Muscle layer of colon (tissue), 2 donors: ENCODE measurements around the gene TRIOBP.
A peak's percentile ranks its signal among the peaks of the same experiment; 100 is the strongest.

Experiments
- H3K27ac ChIP-seq: one replicate; pipeline ENCODE4 v1.7.0; 2013; ENCODE audit warnings: low read depth, mild to moderate bottlenecking, low read length, moderate library complexity
- H3K27me3 ChIP-seq, 2 donors: one replicate each; pipeline ENCODE4 v1.7.0; 2013; ENCODE audit warnings: low read length in 2 of 2, mild to moderate bottlenecking in 2 of 2; ENCODE audit not compliant: insufficient read depth in 2 of 2, control insufficient read depth in 1 of 2
- H3K36me3 ChIP-seq: one replicate; pipeline ENCODE4 v1.7.0; 2013; ENCODE audit warnings: mild to moderate bottlenecking, low read length; ENCODE audit not compliant: insufficient read depth
- H3K4me1 ChIP-seq: one replicate; pipeline ENCODE4 v1.7.0; 2013; ENCODE audit warnings: mild to moderate bottlenecking, low read length; ENCODE audit not compliant: insufficient read depth
- H3K4me3 ChIP-seq, 2 donors: one replicate each; pipeline ENCODE4 v1.7.0; 2013; ENCODE audit warnings: low read length in 2 of 2, low read depth in 1 of 2, mild to moderate bottlenecking in 1 of 2, moderate library complexity in 1 of 2
- H3K9ac ChIP-seq: one replicate; pipeline ENCODE4 v1.7.0; 2013; ENCODE audit warnings: low read length
- H3K9me3 ChIP-seq: one replicate; pipeline ENCODE4 v1.7.0; 2013; ENCODE audit warnings: mild to moderate bottlenecking, low read length
- donor health status: abdominal sarcoma.
- donor health status: Adenocarcinoma of cecum.

TRIOBP gene

GRCh38 chr22:37739611-37740049, 42.8 kb downstream of the TRIOBP start:
- Histone ChIP-seq H3K9me3 (no peaks in the 10 kb centered on the region), H3K4me1 (peaks cover 60% of the 10 kb centered on the region), H3K27me3 (no peaks in the 10 kb centered on the region), H3K9ac (no peak overlapping the region), H3K36me3 (no peaks in the 10 kb centered on the region), H3K27ac (no peak overlapping the region), H3K4me3 (no peak overlapping the region)

GRCh38 chr22:37740455-37741311, 43.8 kb downstream of the TRIOBP start:
- H3K9me3 ChIP-seq: no peaks in the 10 kb centered on the region
- H3K36me3 ChIP-seq: no peaks in the 10 kb centered on the region
- H3K27me3 ChIP-seq: no peaks in the 10 kb centered on the region
- H3K4me3 ChIP-seq: peak overlapping the region in 1 of 2 donors; percentile 2
- no peak overlapping the region for H3K9ac ChIP-seq
- H3K4me1 ChIP-seq: peaks cover 69% of the 10 kb centered on the region
- H3K27ac ChIP-seq: peak overlapping the region; percentile 85

GRCh38 chr22:37741312-37741795, 44.5 kb downstream of the TRIOBP start:
- H3K9me3 ChIP-seq: no peaks in the 10 kb centered on the region
- peak overlapping the region; percentile 85 for H3K27ac ChIP-seq
- no peaks in the 10 kb centered on the region for H3K36me3 ChIP-seq
- H3K27me3 ChIP-seq: no peaks in the 10 kb centered on the region
- H3K9ac ChIP-seq: no peak overlapping the region
- H3K4me1 ChIP-seq: peaks cover 69% of the 10 kb centered on the region
- H3K4me3 ChIP-seq: no peak overlapping the region

- Histone ChIP-seq H3K36me3 (no peaks in the 10 kb centered on the region), H3K4me1 (peaks cover 76% of the 10 kb centered on the region), H3K9me3 (no peaks in the 10 kb centered on the region), H3K27me3 (no peaks in the 10 kb centered on the region), H3K9ac (peak overlapping the region; percentile 17), H3K4me3 (peak overlapping the region in 1 of 2 donors; percentile 12), H3K27ac (peak overlapping the region; percentile 85)
Measured at GRCh38 chr22:37742376-37743171, 45.7 kb downstream of the TRIOBP start.

- H3K27ac ChIP-seq: peak overlapping the region; percentile 68
- peaks cover 86% of the 10 kb centered on the region for H3K4me1 ChIP-seq
Measured at GRCh38 chr22:37744589-37744988, 47.7 kb downstream of the TRIOBP start.

GRCh38 chr22:37745548-37746365, 48.9 kb downstream of the TRIOBP start:
- Histone ChIP-seq H3K4me1 (peaks cover 85% of the 10 kb centered on the region), H3K9me3 (no peaks in the 10 kb centered on the region), H3K9ac (peak overlapping the region; percentile 74), H3K27me3 (no peaks in the 10 kb centered on the region), H3K27ac (peak overlapping the region; percentile 93), H3K4me3 (peak overlapping the region; percentile 85 to 87), H3K36me3 (no peaks in the 10 kb centered on the region)

More at GRCh38 chr22:37744589-37744988, 47.7 kb downstream of the TRIOBP start:
- no peaks in the 10 kb centered on the region for H3K27me3 ChIP-seq
- H3K4me3 ChIP-seq: no peak overlapping the region
- no peak overlapping the region for H3K9ac ChIP-seq
- no peaks in the 10 kb centered on the region for H3K9me3 ChIP-seq
- H3K36me3 ChIP-seq: no peaks in the 10 kb centered on the region

DNA sequence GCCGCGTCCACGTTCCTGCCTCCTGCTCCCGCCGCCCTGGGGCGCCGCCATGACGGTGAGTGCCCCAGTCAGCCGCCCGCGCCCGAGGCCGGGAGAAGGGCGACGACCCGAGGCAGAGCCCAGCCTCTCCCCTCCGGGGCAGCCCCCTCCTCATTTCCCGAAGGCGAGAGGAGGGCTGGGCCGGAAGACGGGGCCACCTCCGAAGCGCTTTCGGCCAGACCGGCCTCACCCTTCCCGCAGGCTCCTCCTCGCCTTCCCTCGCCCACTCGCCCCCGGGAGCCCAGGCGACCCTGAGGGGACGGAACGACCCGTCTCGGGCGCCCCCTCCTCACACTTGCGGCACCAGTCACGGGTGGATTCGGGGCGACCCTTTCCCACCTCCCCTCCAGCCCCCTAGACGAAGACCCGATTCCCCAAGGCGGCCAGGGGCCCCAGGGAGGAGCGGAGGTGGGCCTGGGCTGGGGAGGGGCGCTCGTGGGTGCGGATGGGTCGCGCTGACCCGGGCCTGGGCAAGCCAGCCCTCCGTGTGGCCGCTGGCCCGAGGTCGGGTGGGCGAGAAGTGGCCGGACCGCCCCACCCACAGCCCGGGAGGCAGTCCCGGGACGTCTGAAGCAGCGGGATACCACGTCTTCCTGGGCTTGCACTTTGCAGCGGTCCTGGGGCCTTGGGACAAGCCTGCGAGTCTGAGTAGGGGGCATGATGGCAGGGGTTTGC, 49.7 kb downstream of the TRIOBP start:
- Histone ChIP-seq H3K4me3 (peak overlapping the region; percentile 85 to 87), H3K4me1 (peaks cover 85% of the 10 kb centered on the region), H3K9ac (peak overlapping the region; percentile 66), H3K9me3 (no peaks in the 10 kb centered on the region), H3K36me3 (no peaks in the 10 kb centered on the region), H3K27me3 (no peaks in the 10 kb centered on the region), H3K27ac (peak overlapping the region; percentile 93)

- H3K27me3 ChIP-seq: no peaks in the 10 kb centered on the region
- no peaks in the 10 kb centered on the region for H3K36me3 ChIP-seq
- H3K9me3 ChIP-seq: no peaks in the 10 kb centered on the region
- peak overlapping the region; percentile 93 for H3K27ac ChIP-seq
- H3K9ac ChIP-seq: peak overlapping the region; percentile 66
- H3K4me1 ChIP-seq: peaks cover 84% of the 10 kb centered on the region
- peak overlapping the region; percentile 85 to 87 for H3K4me3 ChIP-seq
Measured at GRCh38 chr22:37747080-37747714, 50.3 kb downstream of the TRIOBP start.

GRCh38 chr22:37747715-37748100, 50.9 kb downstream of the TRIOBP start:
- peak overlapping the region; percentile 59 for H3K27ac ChIP-seq

GRCh38 chr22:37748659-37749058, 51.8 kb downstream of the TRIOBP start:
- no peaks in the 10 kb centered on the region for H3K27me3 ChIP-seq
- H3K9ac ChIP-seq: no peak overlapping the region
- peak overlapping the region; percentile 24 for H3K27ac ChIP-seq
- no peak overlapping the region for H3K4me3 ChIP-seq
- H3K9me3 ChIP-seq: no peaks in the 10 kb centered on the region
- H3K36me3 ChIP-seq: no peaks in the 10 kb centered on the region
- peaks cover 84% of the 10 kb centered on the region for H3K4me1 ChIP-seq

More at GRCh38 chr22:37747715-37748100, 50.9 kb downstream of the TRIOBP start:
- no peaks in the 10 kb centered on the region for H3K9me3 ChIP-seq
- H3K27me3 ChIP-seq: no peaks in the 10 kb centered on the region
- no peaks in the 10 kb centered on the region for H3K36me3 ChIP-seq
- H3K4me3 ChIP-seq: peak overlapping the region; percentile 85 to 87
- peaks cover 84% of the 10 kb centered on the region for H3K4me1 ChIP-seq
- H3K9ac ChIP-seq: peak overlapping the region; percentile 46
